ENCODE data around the gene HSPA1A.

- TF ChIP-seq CTCF (IDR thresholded peaks at IDR 0.05; ENCODE audit: low read depth, low read length, poor library complexity, severe bottlenecking) (no peak), EZH2phosphoT487 (IDR thresholded peaks at IDR 0.05; ENCODE audit: borderline replicate concordance, low read length) (no peak)
Measured at GRCh38 chr6:31822036-31822821, 6.9 kb downstream of the HSPA1A start.

Data from DOHH2 (cell line).